NCI-H748 (cell line): Measurements from ENCODE around the gene GLI1.
"Not testable (repeated sequence)": the region's sequence is repeated elsewhere in the genome, so short reads cannot be mapped to it uniquely, and the experiment has no call there.

Experiments
- DNase-seq: peaks from one replicate; lab custom pipeline; 2025; ENCODE audit not compliant: unreplicated experiment; lab: John Stamatoyannopoulos, UW

Gene GLI1

DNA sequence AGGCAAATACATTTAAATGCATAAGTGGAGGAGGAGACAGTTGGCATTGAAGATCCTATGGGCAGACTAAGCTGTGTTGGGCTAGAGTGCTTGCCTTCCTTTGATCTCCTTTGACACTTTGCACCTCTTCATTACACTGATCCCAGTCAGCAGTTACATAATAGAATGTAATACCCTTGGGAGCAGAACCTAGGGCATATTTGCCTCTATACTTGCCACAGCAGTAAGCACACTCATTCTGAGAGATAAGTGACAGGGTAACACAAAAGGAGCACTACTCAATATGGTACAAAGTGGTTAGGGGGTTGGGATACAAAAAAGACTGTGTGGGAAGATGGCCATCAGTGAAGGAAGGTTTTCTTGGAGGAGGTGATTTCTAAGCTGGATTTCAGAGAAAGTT, 37.2 kb downstream of the GLI1 start:
- DNase-seq, result no peak

DNA sequence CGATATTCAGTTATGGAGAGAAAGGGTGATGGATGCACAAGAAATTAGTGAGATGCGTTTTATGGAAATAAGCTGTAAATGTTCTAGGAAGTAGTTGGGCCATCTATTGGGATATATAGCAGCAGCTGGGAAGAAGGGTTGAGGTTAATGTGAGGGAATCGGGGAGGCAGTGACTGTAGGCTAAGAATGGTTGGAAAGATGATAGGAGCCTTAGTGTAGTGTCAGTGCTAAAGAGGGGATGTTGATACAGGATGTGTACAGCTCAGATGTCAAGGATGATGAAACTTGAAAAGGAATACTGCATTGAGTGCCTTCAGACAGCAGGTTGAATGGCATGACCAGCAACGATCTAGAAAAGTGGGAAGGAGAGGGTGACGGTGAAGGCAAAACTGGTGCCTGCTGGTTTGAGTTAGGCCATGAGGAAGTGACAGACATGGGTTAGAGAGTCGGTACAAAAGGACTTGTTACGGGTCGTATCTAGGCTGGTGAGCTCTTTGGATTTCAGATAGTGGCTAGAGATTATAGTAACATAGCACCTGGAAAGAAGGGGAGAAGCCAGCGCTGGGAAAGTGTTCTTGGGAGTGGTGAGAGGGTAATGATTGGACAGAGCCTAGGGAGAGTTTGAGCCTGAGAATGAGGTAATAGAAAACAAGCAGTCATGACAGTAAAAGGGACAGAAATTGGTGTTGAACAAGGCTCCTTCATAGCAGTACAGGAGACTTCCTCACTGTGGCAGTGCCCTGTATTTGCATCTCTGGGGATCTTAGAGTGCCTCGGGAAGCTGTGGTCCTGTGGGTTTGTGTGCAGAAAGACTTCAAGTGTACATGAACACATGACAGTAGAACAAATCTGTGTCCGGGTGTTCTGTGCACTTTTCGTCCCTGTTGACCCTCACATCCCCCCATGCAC, 37.9 kb downstream of the GLI1 start:
- DNase-seq, result no peak

- no peak for DNase-seq
Measured at GRCh38 chr12:57498132-57498502, 38.5 kb downstream of the GLI1 start.

GRCh38 chr12:57498571-57498970, 39.0 kb downstream of the GLI1 start:
- no peak for DNase-seq

- DNase-seq, result no peak
Measured at GRCh38 chr12:57500213-57500612, 40.6 kb downstream of the GLI1 start.

- DNase-seq, result not testable (repeated sequence)
Measured at GRCh38 chr12:57502311-57502969, 42.9 kb downstream of the GLI1 start.

GRCh38 chr12:57506541-57506940, 47.0 kb downstream of the GLI1 start:
- DNase-seq, result not testable (repeated sequence)

DNA sequence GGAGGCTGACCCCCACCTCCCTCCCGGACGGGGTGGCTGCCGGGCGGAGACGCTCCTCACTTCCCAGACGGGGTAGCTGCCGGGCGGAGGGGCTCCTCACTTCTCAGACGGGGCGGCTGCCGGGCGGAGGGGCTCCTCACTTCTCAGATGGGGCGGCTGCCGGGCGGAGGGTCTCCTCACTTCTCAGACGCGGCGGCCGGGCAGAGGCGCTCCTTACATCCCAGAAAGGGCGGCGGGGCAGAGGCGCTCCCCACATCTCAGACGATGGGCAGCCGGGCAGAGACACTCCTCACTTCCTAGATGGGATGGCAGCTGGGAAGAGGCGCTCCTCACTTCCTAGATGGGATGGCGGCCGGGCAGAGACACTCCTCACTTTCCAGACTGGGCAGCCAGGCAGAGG, 48.2 kb downstream of the GLI1 start:
- not testable (repeated sequence) for DNase-seq

DNA sequence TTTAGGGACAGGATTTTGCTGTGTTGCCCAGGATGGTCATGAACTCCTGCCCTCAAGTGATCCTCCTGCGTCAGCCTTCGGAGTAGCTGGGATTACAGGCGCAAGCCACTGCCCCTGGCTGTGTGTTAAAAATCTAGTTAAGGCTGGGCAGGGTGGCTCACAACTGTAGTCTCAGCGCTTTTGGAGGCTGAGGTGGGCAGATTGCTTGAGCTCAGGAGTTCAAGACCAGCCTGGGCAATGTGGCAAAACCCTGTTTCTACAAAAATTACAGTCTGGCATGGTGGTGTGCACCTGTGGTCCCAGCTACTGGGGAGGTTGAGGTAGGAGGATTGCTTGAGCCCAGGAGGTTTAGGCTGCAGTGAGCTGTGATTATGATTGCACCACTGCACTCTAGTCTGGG, 51.6 kb downstream of the GLI1 start:
- no peak for DNase-seq

DNA sequence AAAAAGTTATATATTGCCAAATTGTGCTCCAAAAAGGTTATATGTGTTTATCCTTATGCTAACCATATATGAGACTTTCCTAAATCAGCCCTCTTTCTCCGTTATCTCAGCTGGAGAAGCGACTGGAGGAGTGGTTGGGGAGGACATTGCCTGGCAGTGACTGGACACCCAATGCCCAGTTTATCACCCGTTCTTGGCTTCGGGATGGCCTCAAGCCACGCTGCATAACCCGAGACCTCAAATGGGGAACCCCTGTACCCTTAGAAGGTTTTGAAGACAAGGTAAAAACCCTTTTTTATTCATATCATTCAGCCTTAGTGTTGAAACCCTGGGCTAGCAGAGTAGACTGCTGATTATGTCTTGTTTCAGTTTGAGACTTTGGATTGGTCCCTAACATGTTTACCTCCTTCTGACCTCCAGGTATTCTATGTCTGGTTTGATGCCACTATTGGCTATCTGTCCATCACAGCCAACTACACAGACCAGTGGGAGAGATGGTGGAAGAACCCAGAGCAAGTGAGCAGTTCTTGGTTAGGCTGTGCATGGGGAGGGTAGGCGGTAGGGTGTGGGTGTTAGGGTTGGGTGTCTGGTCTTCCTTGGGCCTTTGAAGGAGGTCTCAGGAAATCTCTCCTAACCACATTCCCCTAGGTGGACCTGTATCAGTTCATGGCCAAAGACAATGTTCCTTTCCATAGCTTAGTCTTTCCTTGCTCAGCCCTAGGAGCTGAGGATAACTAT, 52.2 kb downstream of the GLI1 start:
- DNase-seq, result no peak

GRCh38 chr12:57512665-57513064, 53.1 kb downstream of the GLI1 start:
- no peak for DNase-seq

DNA sequence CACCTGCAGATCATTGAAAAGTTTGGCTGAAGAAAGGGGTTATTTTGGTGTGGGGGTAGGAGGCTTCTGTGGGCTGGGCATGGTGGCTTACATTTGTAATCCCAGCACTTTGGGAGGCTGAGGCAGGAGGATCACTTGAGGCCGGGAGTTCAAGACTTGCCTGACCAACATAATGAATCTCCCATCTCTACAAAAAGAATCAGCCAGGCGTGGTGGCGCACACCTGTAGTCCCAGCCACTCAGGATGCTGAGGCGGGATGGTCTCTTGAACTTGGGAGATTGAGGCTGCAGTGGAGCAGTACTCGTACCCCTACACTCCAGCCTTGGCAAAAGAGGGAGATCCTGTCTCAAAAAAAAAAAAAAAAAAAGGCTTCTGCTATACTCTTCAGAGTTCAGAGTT, 53.7 kb downstream of the GLI1 start:
- no peak for DNase-seq

DNA sequence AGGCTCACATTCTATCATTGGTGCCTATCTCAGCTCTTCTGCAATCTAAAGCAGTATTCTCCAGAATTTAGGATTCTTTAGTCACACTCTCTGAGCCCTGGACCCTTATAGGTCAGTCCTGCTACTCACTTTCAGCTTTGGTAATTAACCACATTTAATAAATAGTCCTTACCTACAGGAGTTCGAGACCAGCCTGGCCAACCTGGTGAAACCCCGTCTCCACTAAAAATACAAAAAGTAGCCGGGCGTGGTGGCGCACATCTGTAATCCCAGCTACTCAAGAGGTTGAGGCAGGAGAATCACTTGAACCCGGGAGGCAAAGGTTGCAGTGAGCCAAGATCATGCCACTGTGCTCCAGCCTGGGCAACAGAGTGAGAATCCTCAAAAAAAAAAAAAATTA, 54.1 kb downstream of the GLI1 start:
- DNase-seq, result not testable (repeated sequence)

GRCh38 chr12:57514246-57514645, 54.7 kb downstream of the GLI1 start:
- not testable (repeated sequence) for DNase-seq

GRCh38 chr12:57514720-57515407, 55.3 kb downstream of the GLI1 start:
- no peak for DNase-seq

- DNase-seq, result no peak
Measured at GRCh38 chr12:57515408-57515933, 55.9 kb downstream of the GLI1 start.

- DNase-seq, result no peak
Measured at GRCh38 chr12:57515934-57516541, 56.5 kb downstream of the GLI1 start.

DNA sequence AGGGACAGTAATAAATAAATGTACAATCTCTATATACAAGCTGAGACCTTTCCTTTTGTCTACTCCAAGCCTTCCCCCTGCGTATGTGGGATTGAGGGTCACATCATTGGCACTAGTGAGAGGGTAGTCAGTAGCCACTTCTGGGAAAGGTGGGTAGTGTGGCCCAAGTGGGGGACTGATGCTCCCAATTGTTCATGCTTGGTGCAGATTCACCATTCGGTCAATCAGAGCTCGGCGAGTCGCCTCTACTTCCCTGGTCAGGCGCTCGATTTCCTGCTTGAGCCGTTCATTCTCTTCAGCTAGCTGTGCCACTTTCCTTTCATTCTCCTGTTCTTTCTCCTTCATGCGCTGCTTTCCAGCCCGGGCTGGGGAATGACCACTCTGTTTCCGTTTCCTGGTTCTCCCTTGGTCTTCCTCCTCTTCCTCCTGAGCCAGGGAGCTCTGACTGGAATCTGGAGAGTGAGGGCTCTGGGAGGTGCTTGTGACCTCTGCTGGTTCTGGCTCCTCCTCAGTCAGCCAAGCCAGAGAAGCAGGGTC, 57.1 kb downstream of the GLI1 start:
- DNase-seq, result no peak

DNA sequence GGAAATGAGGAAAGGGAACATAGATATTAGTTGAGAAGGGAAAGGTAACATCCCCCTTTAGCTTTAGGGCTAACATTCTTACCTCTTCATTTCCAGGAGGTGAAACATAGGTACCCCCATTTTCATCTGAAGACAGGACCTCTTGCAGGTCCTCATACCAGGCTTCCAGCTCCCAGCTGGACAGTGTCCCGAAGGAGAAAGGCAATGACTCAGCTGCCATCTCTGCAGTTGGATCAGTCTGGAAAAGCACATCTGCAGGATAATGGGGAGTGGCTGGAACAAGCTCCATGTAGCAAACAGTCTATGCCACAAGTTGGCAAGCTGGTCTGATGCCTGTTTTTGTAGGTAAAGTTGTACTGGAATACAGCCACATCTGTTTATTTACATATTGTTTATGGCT, 57.6 kb downstream of the GLI1 start:
- no peak for DNase-seq

- DNase-seq, result not testable (repeated sequence)
Measured at GRCh38 chr12:57517718-57518117, 58.1 kb downstream of the GLI1 start.
